HG03196 (cell line): ENCODE data around the gene CAP1.
"Not testable (repeated sequence)": the region's sequence is repeated elsewhere in the genome, so short reads cannot be mapped to it uniquely, and the experiment has no call there.

Experiments
- ATAC-seq: cut with Tn5 transposase; IDR thresholded peaks from one replicate; pipeline ENCODE4 v1.9.1; 2021; ENCODE audit not compliant: unreplicated experiment

CAP1 gene

DNA sequence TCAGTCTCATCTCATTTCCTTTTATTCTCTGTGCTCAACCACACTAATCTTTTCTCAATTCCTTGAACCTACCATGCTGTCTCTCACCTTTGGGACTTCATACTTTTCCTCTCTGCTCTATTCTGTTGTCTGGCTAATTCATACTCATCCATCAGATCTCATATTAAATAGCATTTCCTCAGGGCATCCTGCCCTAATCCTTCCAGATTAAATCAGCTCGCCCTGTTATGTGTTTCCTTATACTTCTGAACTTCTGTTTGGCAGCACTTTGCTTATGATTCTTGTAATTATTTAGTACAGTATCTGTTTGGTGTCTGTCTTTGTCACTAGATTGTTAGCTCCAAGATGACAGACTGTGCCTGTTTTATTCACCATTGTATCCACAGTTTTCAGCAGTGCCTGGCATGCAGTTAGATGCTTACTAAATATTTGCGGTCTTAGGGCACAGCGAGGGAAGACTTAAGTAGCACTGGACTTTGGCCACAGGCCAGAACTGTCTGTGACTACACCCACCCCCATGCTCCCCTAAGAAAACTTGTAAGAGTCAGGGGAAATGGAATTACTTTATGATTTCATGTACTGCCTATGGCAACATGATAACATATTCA, 9.9 kb upstream of the CAP1 start:
- no peak for ATAC-seq

GRCh38 chr1:40032240-40032891, 8.2 kb upstream of the CAP1 start:
- no peak for ATAC-seq

GRCh38 chr1:40034869-40035268, 5.7 kb upstream of the CAP1 start:
- no peak for ATAC-seq

DNA sequence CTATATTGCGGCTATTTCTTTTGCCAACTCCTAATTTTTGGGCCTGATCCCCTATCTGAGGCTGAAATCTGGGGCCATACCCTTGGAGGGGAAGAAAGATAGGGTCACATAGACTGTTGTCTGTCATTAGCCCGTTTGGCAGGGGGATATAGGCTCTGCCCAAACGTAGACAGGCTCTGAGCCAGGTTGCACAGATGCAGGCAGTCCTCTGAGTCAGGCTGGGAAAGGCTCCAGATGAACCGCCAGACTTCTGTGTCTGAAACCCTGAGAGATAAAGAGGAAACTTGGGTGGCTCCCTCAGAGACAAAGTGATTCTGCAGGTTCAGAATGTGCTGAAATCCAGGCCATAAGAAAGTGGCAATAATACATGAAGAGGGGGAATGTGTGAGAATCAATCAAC, 4.0 kb upstream of the CAP1 start:
- ATAC-seq = no peak

- ATAC-seq = not testable (repeated sequence)
Measured at GRCh38 chr1:40037254-40037653, 3.3 kb upstream of the CAP1 start.

DNA sequence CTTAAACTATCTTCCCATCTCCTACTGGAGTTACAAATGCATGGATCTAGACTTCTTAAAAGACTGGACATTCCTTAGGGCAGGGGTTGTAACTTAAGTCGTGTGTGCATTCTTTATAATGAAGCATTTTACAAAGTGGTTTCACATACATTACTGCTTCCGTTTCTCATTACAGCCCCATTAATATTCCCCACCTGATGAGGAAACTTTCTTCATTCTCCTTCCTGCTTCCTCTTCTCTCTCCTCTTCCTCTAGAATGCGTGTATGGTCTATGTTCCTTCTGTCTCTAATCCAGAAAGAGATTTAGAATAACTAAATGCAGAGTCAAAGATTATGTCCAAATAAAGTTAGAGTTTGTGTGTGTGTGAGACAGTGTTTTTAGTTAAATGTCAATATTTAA, 1.8 kb upstream of the CAP1 start:
- no peak for ATAC-seq

- peak; percentile 11 for ATAC-seq
Measured at GRCh38 chr1:40039245-40039756, 1.2 kb upstream of the CAP1 start.

- ATAC-seq = peak; percentile 52
Measured at GRCh38 chr1:40039757-40040510, 595 bp upstream of the CAP1 start.

GRCh38 chr1:40041466-40041838, 923 bp downstream of the CAP1 start:
- ATAC-seq = no peak

- no peak for ATAC-seq
Measured at GRCh38 chr1:40042341-40042740, 1.8 kb downstream of the CAP1 start.

- ATAC-seq = no peak
Measured at GRCh38 chr1:40044110-40044509, 3.6 kb downstream of the CAP1 start.

- no peak for ATAC-seq
Measured at GRCh38 chr1:40045182-40045581, 4.7 kb downstream of the CAP1 start.

DNA sequence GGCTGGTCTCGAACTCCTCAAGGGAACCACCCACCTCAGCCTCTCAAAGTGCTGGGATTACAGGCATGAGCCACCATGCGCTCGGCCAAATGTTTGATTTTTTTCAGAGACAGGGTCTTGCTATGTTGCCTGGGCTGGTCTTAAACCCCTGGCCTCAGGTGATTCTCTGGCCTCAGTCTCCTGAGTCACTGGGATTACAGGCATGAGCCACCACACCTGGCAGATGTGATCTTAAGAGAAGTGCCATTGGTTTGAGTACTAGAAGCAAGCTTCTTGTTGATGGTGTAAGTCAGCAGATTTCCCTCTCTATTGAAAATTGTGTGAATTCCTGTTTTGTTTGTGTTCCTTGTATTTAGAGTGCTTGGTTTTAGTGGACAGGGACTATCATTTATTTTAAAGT, 5.2 kb downstream of the CAP1 start:
- ATAC-seq = no peak

DNA sequence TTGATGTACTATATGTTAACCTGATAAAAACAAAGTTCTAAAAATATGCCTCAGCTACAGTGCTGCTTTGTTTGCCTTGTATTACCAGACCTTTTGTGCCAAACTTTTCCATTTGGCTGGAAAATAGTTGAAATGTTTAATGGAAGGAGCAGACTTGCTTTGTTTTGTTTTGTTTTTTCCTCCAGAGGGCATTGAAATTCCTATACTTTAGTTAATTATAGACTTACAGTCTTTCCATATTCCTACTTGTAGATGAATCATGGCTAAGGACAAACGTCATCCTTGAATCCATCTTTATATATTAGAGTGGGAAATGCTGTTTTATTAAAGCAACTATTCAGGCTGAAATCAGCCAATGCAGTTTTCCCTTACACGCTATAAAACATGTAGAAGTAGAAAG, 6.7 kb downstream of the CAP1 start:
- ATAC-seq = no peak

GRCh38 chr1:40047769-40048168, 7.2 kb downstream of the CAP1 start:
- ATAC-seq = no peak

DNA sequence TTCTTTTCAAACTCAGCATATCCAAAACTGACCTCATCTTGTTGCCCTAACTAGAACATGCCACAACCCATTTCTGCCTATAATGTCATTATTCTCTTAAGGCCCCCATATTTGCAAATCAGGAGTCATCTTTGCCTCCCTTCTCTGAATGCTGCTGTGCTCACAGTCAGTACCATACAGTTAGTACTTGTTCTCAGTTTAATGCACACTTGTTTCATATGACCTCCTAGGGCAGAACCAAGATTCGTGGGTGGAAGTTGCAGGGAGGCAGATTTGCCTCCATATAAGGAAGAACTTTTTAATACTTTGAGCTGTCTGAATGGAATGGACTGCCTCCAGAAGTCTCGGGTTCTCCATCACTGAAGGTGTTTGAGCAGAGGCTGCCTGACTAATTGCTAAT, 9.2 kb downstream of the CAP1 start:
- no peak for ATAC-seq

DNA sequence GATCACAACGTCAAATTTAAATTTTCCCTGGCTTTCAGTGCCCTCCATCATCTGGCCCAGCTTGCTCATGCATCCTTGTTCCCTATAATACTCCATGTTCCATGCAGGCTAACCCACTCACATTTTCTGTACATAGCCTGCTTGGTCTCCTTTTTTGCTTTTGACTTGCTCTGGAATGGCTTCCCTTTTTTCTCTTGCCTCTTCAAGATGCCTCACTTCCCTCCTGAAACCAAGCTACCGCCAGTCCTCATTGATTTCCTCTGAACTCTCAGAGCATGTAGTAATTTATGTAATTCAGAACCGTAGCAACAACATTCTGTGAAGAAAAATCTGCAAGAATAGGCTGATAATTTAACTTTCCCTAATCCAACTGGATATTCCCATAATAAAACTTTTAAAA, 10.3 kb downstream of the CAP1 start:
- ATAC-seq = no peak

GRCh38 chr1:40053138-40053887, 12.8 kb downstream of the CAP1 start:
- ATAC-seq = no peak

GRCh38 chr1:40056519-40057309, 16.2 kb downstream of the CAP1 start:
- no peak for ATAC-seq

DNA sequence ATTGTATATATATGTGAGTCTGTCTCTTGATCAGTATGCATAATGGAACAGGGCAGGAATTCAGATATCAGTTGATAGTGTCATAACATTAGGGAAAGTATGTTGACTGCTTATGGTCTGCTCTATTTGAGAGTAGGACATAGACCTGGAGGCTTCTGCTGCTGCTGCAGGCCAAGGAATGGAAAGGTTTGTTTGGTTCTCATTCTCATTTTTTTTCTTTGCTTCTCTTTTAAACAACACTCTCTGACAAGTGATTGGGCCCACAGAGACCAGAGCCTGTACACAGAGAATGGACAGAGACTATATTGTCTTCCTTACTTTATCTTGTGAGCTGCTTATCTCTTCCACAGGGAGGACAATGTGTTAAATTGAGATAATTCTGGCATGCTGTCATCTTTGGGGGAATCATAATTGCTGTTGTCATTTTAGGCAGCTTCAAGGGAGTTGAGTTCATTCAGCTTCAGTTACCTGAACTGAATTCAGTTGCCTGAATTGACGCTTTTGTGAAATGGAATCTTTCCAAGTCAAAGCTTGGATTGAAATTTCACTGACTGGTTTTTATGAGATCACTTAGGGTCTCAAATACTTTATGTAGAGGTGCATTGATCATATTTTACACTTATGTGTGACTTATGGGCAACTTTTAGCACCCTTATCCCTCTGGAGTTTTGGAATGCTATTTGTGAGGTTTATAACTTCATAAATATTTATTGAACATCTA, 16.9 kb downstream of the CAP1 start:
- no peak for ATAC-seq
